AG04449 (cell line): ENCODE results near the gene ARL15.

Experiments used
- CTCF ChIA-PET: fragments of 350-600 bp; formaldehyde crosslinking; extraction: SDS; loops from one replicate; lab custom pipeline; 2021; ENCODE audit warnings: antibody characterized with exemption; lab: Yijun Ruan, JAX
- POLR2A ChIA-PET: fragments of 400-600, 350-600 bp; formaldehyde crosslinking; extraction: SDS; loops from one replicate; lab custom pipeline; 2020; ENCODE audit warnings: antibody characterized with exemption, inconsistent platforms; lab: Yijun Ruan, JAX
- DNase-seq: peaks from one replicate; pipeline ENCODE4 v3.0.0-alpha.2; 2010; ENCODE audit warnings: low read depth, low spot score
- H3K4me3 ChIP-seq: 2 replicates; pipeline ENCODE4 v1.5.1; 2011; ENCODE audit warnings: low read depth, mild to moderate bottlenecking, control low read depth, low read length
- CTCF ChIP-seq: IDR thresholded peaks from one replicate; pipeline ENCODE4 v1.5.1; 2011; ENCODE audit warnings: mild to moderate bottlenecking, moderate library complexity, low read length, control low read depth, inconsistent platforms; ENCODE audit not compliant: insufficient read depth; ENCODE audit errors: missing control alignments

Gene ARL15

GRCh38 chr5:54243483-54244080 lies 66.8 kb downstream of the ARL15 start:
- DNase-seq, result no peak
- POLR2A ChIA-PET, result interaction anchor here (0.6 kb wide), 1 partner anchor 67 kb away, joined by 6 read pairs; the partner anchor contains the start of gene ARL15
- peak; percentile 53 for TF ChIP-seq CTCF
- H3K4me3 ChIP-seq, result no peak overlapping the region
- CTCF ChIA-PET, result interaction anchor here (0.5 to 10.0 kb wide), 74 partner anchors 10 to 1121 kb away, joined by 3 to 190 read pairs (median 4); partner anchors contain the start of genes ARL15, GPX8 and SNX18

- ChIA-PET CTCF (interaction anchor here (2.4 to 10.0 kb wide), 5 partner anchors 8 to 248 kb away, joined by 12 to 190 read pairs (median 27); no protein-coding TSS in a partner anchor), POLR2A (no interaction called here)
- DNase-seq, result no peak
- TF ChIP-seq CTCF, result no peak
- H3K4me3 ChIP-seq, result no peak overlapping the region
Measured at GRCh38 chr5:54242297-54242696, 68.1 kb downstream of the ARL15 start.

- DNase-seq, result peak; percentile 29
- CTCF ChIA-PET, result interaction anchor here (0.7 to 5.2 kb wide), 57 partner anchors 9 to 1286 kb away, joined by 3 to 57 read pairs (median 4); partner anchors contain the start of genes GPX8 and MOCS2
- H3K4me3 ChIP-seq, result no peak overlapping the region
- peak; percentile 42 for TF ChIP-seq CTCF
- POLR2A ChIA-PET, result interaction anchor here (0.9 to 1.1 kb wide), 2 partner anchors 76 to 77 kb away, joined by 3 to 4 read pairs; partner anchors contain the start of gene ARL15
Measured at GRCh38 chr5:54234304-54234933, 76.0 kb downstream of the ARL15 start.

- TF ChIP-seq CTCF, result no peak
- POLR2A ChIA-PET, result no interaction called here
- CTCF ChIA-PET, result interaction anchor here (0.7 to 5.7 kb wide), 10 partner anchors 9 to 1109 kb away, joined by 3 to 60 read pairs (median 4); no protein-coding TSS in a partner anchor
Measured at GRCh38 chr5:54230936-54231685, 79.3 kb downstream of the ARL15 start.

GRCh38 chr5:54229041-54229780 lies 81.2 kb downstream of the ARL15 start:
- CTCF ChIA-PET, result interaction anchor here (0.7 to 5.7 kb wide), 59 partner anchors 9 to 1281 kb away, joined by 3 to 60 read pairs (median 4); partner anchors contain the start of gene MOCS2
- POLR2A ChIA-PET, result no interaction called here
- DNase-seq, result no peak
- TF ChIP-seq CTCF, result peak; percentile 86
- no peak overlapping the region for H3K4me3 ChIP-seq

More at GRCh38 chr5:54230936-54231685, 79.3 kb downstream of the ARL15 start:
- no peak overlapping the region for H3K4me3 ChIP-seq
- no peak for DNase-seq
